ENCODE measurements around the gene ALDH7A1.
"Not testable (repeated sequence)": the region's sequence is repeated elsewhere in the genome, so short reads cannot be mapped to it uniquely, and the experiment has no call there.

ALDH7A1 gene

DNA sequence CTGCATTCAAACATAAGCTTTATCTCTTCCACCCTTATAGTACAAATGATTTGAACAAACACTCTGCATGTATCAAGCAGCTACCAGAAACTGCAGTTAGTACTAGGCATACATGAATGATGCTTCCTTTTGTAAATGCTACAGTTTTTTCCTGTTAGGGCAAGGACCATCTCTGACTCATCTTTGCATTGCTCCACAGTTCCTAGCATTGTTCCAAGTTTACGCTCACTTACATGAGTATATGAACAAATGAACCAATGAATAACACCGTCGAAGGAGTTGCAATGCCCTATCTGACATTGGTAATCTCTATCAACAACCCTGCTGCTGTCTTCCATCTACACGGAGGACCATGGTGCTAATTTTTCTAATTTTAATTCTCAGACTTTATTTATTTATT is 2.1 kb upstream of the ALDH7A1 start:
- DNase-seq (ENCODE audit: insufficient read length, low spot score) (no peak), FAIRE-seq (no peak)

DNA sequence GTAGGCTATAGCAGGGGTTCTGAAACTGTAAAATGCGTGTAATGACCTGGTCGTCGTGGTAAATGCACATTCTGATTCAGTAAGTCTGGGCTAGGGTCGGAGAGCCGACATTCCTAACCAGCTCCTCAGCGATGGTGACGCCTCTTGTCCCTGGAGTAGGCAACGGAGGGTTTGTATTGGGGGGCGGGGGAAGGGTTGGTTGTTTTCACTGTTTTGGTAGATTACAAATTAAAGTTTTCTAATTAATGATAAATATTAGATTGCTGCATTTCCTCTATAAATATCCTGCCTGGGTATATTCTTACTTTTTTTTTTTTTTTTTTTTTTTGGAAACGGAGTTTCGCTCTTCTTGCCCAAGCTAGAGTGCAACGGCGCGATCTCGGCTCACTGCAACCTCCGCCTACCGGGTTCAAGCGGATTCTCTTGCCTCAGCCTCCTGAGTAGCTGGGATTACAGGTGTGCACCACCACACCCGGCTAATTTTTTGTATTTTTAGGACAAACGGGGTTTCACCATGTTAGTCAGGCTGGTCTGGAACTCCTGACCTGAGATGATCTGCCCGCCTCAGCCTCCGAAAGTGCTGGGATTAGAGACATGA is 566 bp upstream of the ALDH7A1 start:
- DNase-seq (ENCODE audit: insufficient read length, low spot score) (no peak), FAIRE-seq (peak; percentile 48)

DNA sequence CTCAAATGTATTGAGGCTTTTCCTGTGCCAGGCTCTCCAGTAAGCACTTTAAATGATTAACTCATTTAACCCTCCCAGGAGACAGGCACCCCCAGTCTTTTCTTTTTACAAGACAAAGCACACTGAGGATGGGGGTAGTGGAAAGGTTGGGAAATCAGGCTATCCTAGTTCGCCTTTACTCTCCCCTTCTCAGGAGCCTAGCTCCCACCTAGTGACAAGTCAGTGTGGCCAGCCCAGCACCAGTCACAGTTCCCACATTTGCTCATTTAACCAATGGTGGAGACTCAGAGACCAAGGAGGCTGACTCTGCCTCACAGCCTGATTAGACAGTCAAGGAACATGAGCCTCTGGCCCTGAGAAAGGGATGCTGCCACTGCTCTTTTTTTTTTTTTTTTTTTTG is 3.5 kb downstream of the ALDH7A1 start:
- no peak for DNase-seq (ENCODE audit: insufficient read length, low spot score)
- no peak for FAIRE-seq

DNA sequence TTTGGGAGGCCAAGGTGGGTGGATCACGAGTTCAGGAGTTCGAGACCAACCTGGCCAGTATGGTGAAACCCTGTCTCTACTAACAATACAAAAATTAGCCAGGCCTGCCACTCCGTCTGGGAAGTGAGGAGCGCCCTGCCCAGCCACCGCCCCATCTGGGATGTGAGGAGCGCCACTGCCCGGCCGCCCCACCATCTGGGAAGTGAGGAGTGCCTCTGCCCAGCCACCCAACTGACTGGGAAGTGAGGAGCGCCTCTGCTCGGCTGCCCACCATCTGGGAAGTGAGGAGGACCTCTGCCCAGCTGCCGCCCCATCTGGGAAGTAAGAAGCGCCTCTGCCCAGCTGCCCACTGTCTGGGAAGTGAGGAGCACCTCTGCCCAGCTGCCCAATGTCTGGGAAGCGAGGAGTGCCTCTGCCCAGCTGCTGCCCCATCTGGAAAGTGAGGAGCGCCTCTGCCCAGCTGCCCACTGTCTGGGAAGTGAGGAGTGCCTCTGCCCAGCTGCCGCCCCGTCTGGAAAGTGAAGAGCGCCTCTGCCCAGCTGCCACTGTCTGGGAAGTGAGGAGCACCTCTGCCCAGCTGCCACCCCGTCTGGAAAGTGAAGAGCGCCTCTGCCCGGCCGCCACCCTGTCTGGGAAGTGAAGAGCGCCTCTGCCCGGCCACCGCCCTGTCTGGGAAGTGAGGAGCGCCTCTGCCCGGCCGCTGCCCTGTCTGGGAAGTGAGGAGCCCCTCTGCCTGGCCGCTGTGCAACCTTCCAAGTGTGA is 5.3 kb downstream of the ALDH7A1 start:
- DNase-seq (ENCODE audit: insufficient read length, low spot score) = no peak
- FAIRE-seq = no peak

DNA sequence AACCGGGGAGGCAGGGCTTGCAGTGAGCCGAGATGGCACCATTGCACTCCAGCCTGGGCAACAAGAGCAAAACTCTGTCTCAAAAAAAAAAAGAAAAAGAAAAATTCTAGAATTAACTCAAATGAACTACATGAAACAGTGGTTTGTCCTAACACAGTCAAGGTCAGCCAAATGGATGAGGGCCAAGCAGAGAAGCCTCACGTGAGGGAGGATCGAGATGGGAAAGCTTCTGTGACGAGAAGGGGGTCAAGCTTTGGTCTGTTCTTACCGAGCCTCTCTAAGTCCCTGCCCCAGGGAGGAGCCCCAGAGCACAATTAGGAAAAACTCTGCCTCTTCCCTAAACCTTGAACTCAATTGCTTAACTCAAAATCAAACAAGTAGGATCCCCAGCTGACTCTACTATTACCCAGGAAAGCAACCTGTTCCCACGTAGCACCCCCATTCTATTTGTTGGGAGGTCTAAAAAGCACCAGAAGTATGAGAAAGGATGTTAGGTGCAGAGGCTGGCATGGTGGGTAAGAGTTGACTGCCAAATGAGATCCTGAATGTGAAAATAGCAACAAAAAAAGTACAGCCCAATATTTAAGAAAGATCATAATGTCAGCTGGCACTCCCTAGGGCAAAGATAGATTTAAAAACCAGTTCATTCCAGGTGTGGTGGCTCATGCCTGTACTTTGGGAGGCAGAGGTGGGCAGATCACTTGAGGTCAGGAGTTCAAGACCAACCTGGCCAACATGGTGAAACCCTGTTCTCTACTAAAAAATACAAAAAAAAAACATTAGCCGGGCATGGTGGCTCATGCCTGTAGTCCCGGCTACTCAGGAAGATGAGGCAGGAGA is 7.2 kb downstream of the ALDH7A1 start:
- no peak for DNase-seq (ENCODE audit: insufficient read length, low spot score)
- FAIRE-seq = no peak

DNA sequence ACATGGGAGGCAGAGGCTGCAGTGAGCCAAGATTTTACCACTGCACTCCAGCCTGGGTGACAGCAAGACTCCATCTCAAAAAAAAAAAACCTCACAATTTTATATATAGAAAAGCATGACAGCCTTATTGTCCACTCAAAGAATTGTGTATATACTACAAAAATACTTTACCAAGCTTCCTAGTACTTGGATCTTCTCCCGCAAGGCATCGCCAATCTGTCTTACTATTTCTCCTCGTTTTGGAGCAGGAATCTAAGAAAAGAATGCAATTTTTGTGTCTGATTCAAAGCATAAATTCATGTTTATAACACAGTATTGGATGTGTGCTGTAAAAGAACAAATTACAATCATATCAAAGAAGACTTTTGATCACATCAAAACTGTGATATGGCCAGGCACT is 11.3 kb downstream of the ALDH7A1 start:
- FAIRE-seq = no peak
- DNase-seq (ENCODE audit: insufficient read length, low spot score) = no peak

DNA sequence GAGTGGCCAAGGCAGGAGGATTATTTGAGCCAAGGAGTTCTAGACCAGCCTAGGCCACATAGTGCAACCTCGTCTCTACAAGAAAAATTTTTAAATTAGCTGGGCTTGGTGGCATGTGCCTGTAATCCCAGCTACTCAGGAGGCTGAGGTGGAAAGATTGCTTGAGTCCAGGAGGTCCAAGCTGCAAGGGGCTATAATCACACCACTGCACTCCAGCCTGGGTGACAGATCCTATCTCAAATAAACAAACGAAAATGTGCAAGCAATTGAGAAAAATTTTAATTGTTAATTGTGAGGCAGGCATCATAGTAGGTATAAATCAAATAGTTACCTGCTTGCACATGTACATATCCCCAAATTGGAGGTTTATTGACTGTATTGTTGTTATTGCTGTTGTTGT is 15.3 kb downstream of the ALDH7A1 start:
- FAIRE-seq = no peak
- DNase-seq (ENCODE audit: insufficient read length, low spot score) = no peak

DNA sequence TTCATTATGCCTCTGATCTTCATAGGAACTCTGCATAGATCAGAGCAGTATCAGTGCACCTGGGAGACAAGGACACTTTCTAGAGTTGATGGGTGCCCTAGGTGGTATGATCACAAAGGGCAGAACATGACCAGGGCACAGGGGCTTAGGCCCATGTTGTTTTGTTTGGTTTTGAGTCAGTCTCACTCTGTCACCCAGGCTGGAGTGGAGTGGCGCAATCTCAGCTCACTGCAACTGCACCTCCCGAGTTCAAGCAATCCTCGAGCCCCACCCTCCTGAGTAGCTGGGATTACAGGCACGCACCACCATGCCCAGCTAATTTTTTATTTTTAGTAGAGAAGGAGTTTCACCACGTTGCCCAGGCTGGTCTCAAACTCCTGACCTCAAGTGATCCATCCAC is 17.6 kb downstream of the ALDH7A1 start:
- no peak for FAIRE-seq
- no peak for DNase-seq (ENCODE audit: insufficient read length, low spot score)

DNA sequence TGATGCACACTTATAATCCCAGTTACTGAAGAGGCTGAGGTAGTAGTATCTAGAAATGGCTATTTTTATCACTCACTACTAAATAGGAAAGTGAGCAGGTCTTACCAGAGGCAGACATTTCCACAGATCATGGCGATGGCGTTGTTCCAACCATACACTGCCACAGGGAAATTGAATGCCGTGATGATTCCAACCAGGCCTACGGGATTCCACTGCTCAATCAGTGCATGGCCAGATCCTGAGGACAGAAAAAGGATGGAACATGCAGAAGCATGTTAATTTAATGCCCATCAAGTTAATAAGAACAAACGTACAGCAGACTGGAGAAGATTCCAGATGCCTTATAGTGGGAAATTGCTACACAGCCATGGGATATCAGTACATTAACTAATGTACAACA is 18.0 kb downstream of the ALDH7A1 start:
- no peak for FAIRE-seq
- no peak for DNase-seq (ENCODE audit: insufficient read length, low spot score)

DNA sequence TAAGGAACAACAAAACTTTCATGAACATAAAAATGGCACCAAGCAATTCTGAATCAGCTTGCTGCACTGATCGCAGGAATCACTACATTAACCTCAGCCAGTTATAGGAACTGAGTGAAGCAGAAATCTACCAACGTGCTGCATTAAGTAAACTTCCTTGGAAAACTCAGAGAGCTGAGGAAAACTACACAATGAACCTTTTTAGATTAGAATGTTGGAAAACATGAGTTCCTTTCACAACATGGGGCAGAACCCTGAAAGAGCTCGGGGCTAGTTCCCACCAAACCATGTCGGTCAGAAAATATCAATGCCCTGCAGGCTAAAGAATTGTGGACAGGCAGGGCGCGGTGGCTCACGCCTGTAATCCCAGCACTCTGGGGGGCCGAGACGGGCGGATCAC is 19.4 kb downstream of the ALDH7A1 start:
- FAIRE-seq (no peak), DNase-seq (ENCODE audit: insufficient read length, low spot score) (no peak)

DNA sequence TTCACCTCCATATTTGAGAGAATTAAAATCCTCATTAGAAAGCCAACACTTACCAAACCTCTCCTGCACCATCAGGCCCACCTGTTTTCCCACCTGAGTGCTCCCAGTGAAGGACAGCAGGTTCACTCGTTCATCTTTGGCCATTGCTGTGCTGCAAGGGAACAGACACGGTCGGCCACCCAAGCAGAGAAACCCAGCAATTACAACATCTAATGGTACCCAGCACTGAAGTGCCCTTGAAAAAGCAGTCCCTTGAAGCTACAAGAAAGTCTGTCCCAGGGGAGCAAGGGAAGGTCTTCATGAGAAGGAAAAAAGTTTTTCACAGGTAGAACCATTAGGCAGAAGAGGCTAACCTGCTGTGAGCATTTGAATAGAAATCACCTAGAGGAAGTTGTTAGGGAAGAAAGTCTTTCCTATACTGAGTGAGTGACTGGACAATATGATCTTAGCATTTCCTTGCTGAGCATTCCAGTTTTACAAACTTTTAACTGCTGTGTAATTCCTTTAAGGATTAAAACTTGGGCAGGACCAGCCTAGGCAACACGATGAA is 26.7 kb downstream of the ALDH7A1 start:
- FAIRE-seq (no peak), DNase-seq (ENCODE audit: insufficient read length, low spot score) (no peak)

DNA sequence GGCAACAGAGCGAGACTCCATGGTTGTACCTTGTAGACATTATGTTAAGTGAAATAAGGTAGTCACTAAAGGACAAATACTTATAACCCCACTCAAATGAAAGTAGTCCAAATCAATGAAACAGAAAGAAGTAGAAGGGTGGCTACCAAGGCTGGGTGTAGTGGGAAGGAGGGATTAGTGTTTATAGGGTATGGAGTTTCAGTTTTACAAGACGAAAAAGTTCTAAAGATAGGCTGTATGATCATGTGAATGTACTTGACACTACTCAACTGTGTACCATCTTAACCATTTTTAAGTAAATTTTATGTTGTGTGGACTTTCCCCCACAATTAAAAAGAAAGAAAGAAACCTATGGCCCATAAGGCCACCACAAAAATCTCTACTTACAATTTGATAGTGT is 32.2 kb downstream of the ALDH7A1 start:
- DNase-seq (ENCODE audit: insufficient read length, low spot score) = no peak
- FAIRE-seq = no peak

DNA sequence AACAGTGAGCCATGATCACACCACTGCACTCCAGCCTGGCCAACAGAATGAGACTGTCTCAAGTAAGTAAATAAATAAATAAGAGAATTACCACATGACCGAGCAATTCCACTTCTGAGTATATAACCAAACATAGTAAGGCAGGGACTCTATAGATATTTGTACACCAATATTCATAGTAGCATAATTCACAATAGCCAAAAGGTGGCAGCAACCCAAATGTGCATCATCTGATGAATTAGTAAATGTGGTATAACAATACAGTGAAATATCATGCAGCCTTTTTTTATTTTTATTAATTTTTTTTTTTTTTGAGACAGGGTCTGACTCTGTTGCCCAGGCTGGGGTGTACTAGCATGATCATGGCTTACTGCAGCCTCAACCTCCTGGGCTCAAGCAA is 33.1 kb downstream of the ALDH7A1 start:
- FAIRE-seq (no peak), DNase-seq (ENCODE audit: insufficient read length, low spot score) (no peak)

DNA sequence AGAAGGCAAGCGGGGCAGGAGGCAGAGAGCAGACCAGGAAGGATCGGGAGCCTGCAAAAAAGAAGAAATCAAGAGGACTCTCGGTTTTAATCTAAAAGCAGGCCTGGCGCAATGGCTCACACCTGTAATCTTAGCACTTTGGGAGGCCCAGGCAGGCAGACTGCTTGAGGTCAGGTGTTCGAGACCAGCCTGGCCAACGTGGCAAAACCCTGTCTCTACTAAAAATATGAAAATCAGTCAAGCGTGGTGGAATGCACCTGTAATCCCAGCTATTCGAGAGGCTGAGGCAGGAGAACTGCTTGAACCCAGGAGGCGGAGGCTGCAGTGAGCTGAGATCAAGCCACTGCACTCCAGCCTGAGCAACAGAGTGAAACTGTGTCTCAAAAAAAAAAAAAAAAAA is 39.9 kb downstream of the ALDH7A1 start:
- FAIRE-seq; DNase-seq (ENCODE audit: insufficient read length, low spot score): not testable (repeated sequence)

DNA sequence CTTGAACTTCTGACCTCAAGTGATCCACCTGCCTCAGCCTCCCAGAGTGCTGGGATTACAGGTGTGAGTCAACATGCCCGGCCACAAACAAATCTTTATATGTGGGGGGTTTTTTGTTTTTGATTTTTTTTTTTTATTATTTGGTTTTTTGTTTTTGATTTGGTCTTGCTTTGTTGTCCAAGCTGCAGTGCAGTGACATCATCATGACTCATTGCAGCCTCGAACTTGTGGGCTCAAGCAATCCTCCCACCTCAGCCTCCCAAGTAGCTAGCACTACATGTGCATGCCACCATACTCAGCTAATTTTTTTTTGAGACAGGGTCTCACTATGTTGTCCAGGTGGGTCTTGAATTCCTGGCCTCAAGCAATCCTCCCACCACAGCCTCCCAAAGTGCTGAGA is 42.4 kb downstream of the ALDH7A1 start:
- no peak for DNase-seq (ENCODE audit: insufficient read length, low spot score)
- no peak for FAIRE-seq

DNA sequence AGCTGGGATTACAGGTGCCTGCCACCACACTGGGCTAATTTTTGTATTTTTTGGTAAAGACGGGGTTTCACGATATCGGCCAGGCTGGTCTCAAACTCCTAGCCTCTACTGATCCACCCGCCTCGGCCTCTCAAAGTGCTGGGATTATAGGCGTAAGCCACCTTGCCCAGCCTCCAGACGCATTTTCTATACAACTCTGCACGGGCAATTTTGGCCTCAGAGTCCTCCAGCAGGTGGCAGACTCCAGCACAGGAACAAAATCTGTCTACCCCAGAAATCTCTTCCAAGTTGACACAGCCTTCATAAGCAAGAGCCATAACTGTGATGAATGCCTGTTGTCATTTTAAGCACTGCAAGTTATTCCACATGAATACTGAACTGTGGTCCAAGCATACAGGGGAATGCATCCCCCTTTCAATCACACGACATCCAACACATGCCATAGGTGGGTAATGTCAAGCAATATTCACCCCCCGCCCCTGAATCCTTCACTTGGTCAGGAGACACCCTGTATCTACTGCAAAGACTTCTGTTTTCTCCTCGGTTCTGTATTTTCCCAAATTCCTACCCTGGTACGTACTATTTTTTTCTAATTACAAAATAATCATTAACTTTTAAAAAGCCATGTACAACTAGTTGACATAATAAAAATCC is 50.8 kb downstream of the ALDH7A1 start:
- DNase-seq (ENCODE audit: insufficient read length, low spot score) (peak; percentile 34), FAIRE-seq (peak; percentile 80)

DNA sequence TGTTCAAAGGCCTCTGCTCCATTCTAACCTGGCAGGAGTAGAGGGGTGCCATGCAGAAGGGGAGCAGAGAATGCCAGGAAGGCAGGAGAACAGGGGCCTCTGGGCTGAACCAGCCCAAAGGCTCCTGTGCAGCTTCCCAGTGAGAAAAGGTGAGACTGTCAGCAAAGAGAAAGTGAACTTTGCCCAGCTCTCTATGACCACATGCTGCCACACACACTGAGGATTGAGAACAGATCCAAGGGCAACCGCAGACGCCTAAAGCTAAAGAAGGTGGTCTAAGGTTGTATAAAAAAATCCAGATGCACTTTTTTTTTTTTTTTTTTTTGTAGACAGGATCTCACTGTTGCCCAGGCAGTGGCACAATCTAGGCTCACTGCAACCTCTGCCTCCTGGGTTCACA is 51.4 kb downstream of the ALDH7A1 start:
- no peak for DNase-seq (ENCODE audit: insufficient read length, low spot score)
- no peak for FAIRE-seq

DNA sequence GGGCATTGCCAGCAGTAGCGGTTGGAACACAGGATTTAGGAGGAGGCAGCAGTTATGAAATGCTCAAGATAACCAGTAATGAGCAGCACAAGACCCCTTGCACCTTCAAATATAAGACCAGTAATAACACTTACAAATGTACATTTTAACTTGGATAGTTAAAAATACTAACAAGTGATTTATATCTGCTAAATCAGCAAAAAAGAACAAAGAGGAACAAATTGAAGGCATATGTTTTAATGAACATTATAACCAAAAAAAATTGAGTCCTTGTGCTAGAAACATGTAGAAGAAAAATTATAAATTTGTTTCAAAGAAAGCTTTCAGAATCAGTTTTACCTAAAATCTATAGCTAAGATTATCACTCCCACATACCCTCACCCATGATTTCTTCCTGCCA is 52.0 kb downstream of the ALDH7A1 start:
- DNase-seq (ENCODE audit: insufficient read length, low spot score) (no peak), FAIRE-seq (no peak)

DNA sequence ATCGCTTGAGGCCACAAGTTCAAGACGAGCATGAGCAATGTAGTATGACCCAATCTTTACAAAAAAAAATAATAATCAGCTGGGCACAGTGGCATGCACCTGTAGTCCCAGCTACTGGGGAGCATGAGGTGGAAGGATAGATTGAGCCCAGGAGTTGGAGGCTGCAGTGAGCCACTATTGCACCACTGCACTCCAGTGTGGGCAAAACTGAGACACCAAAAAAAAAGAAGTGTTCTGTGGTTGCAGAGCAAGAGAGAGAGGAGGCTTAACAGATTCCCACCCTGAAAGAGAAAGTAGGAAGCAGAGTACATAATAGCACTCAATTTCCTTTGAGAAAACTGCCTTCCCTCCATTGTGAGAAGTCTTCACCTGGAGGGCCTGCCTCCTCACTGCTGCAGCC is 52.6 kb downstream of the ALDH7A1 start:
- FAIRE-seq = no peak
- DNase-seq (ENCODE audit: insufficient read length, low spot score) = no peak

DNA sequence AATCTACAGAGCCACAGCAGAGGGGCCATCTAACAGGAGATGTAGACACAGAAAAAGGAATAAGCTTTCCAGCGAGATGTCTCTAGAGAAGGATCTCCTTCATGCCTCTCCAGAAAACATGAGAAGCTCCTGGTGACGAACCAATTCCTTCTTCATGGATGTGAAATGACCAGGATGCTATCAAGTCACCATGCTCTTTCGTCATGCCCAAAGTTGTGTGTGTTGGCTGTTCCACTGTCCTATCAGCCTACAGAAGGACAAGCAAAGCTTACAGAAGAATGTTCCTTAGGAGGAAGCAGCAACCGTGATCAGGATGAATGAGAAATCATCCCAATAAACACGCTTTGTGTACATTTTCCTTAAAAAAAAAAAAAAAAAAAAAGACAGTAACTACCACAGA is 54.4 kb downstream of the ALDH7A1 start:
- no peak for DNase-seq (ENCODE audit: insufficient read length, low spot score)
- no peak for FAIRE-seq

DNA sequence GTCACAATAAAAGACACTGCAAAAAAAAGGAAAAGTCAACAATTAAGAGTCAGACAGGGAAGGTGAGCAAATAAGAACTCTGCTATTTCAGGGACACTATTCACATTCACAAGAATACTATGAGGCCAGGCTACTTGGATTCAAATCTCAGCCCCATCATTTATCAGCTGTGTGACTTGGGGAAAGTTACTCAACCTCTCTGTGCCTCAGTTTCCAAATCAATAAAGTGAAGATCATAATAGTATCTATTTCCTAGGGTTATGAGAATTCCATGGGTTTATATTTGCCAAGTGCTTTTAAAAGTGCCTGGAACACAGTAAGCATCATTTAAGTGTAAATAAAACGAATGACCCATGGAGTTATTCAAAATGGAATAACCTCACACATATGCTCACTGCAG is 56.4 kb downstream of the ALDH7A1 start:
- FAIRE-seq (no peak), DNase-seq (ENCODE audit: insufficient read length, low spot score) (no peak)
